BJ (cell line): ENCODE measurements around the gene CPLANE2. TPM values are rescaled to one million over a fixed set of nuclear protein-coding genes. Genes with fewer than 3 reads are reported as not detected.

ENCODE experiments used
- CTCF ChIA-PET: fragments of 350-600 bp; formaldehyde crosslinking; extraction: SDS; loops from one replicate; lab custom pipeline; 2021; ENCODE audit warnings: antibody characterized with exemption, inconsistent platforms; lab: Yijun Ruan, JAX
- POLR2A ChIA-PET: fragments of 300-600 bp; sonication (Branson Sonifier 250); formaldehyde crosslinking; extraction: SDS; loops from one replicate; lab custom pipeline; 2021; ENCODE audit warnings: antibody characterized with exemption; lab: Charles Lee
- DNase-seq: peaks from one replicate; pipeline ENCODE4 v3.0.0-alpha.2; 2011; ENCODE audit warnings: low read depth
- H3K27me3 ChIP-seq: 2 replicates; pipeline ENCODE4 v1.6.0; 2011; ENCODE audit warnings: low read length; ENCODE audit not compliant: control insufficient read depth, insufficient read depth
- H3K36me3 ChIP-seq: 2 replicates; pipeline ENCODE4 v1.5.1; 2011; ENCODE audit warnings: low read length; ENCODE audit not compliant: control insufficient read depth, insufficient read depth
- H3K4me3 ChIP-seq: 2 replicates; pipeline ENCODE4 v1.5.1; 2011; ENCODE audit warnings: low read depth, mild to moderate bottlenecking, control low read depth, low read length
- CTCF ChIP-seq: IDR thresholded peaks from 2 replicates; pipeline ENCODE4 v1.5.1; 2011; ENCODE audit warnings: low read depth, mild to moderate bottlenecking, control low read depth, inconsistent platforms, low read length, moderate library complexity; ENCODE audit not compliant: insufficient read depth
- polyA plus RNA-seq: library from polyadenylated mRNA; depleted of rRNA; stranded (reverse); fragments of >200 nt; gene quantifications from 2 replicates; pipeline ENCODE4 v1.2.3, GENCODE V29; 2011; rRNA removed
- small RNA-seq: library from RNA; depleted of rRNA; stranded (forward); fragments of <200 nt; gene quantifications from one replicate; pipeline ENCODE3, GENCODE V24; 2012; ENCODE audit warnings: low replicate concordance, low read depth; ENCODE audit not compliant: insufficient read length

CPLANE2 gene
- polyA plus RNA-seq, 1 experiment: 8.3 TPM

GRCh38 chr1:16184557-16185303, 52.3 kb downstream of the CPLANE2 start:
- H3K36me3 ChIP-seq: no peaks in the 10 kb centered on the region
- ChIA-PET CTCF (interaction anchor here (0.6 to 16.8 kb wide), 4 partner anchors 9 to 108 kb away, joined by 3 to 584 read pairs (median 4); partner anchors contain the start of gene FAM131C), POLR2A (no interaction called here)
- TF ChIP-seq CTCF: no peak
- DNase-seq: no peak
- no peak overlapping the region for H3K4me3 ChIP-seq
- H3K27me3 ChIP-seq: no peaks in the 10 kb centered on the region

GRCh38 chr1:16183765-16184556, 53.0 kb downstream of the CPLANE2 start:
- no peak for DNase-seq
- H3K4me3 ChIP-seq: no peak overlapping the region
- no peak for TF ChIP-seq CTCF
- POLR2A ChIA-PET: no interaction called here
- CTCF ChIA-PET: interaction anchor here (0.6 to 16.8 kb wide), 4 partner anchors 18 to 107 kb away, joined by 3 to 584 read pairs (median 4); partner anchors contain the start of gene FAM131C
- no peaks in the 10 kb centered on the region for H3K27me3 ChIP-seq
- H3K36me3 ChIP-seq: no peaks in the 10 kb centered on the region

- H3K27me3 ChIP-seq: no peaks in the 10 kb centered on the region
- ChIA-PET CTCF (interaction anchor here (1.1 to 16.8 kb wide), 3 partner anchors 35 to 106 kb away, joined by 4 to 584 read pairs (median 4); partner anchors contain the start of gene FAM131C), POLR2A (no interaction called here)
- H3K4me3 ChIP-seq: no peak overlapping the region
- TF ChIP-seq CTCF: no peak
- H3K36me3 ChIP-seq: no peaks in the 10 kb centered on the region
- DNase-seq: no peak
These were observed 53.8 kb downstream of the CPLANE2 start for GRCh38 chr1:16183179-16183578.

- ChIA-PET CTCF (interaction anchor here (0.8 to 16.8 kb wide), 6 partner anchors 18 to 182 kb away, joined by 3 to 584 read pairs (median 3); partner anchors contain the start of genes EPHA2 and FAM131C), POLR2A (interaction anchor here (0.6 kb wide), 1 partner anchor 27 kb away, joined by 13 read pairs; no protein-coding TSS in a partner anchor)
These were observed 54.9 kb downstream of the CPLANE2 start for GRCh38 chr1:16181887-16182719.

More at GRCh38 chr1:16181887-16182719, 54.9 kb downstream of the CPLANE2 start:
- Histone ChIP-seq H3K4me3 (no peak overlapping the region), H3K36me3 (no peaks in the 10 kb centered on the region), H3K27me3 (no peaks in the 10 kb centered on the region)
- TF ChIP-seq CTCF: no peak
- DNase-seq: peak; percentile 65

Small RNA genes lying within 50 kb of the gene (small RNA-seq; reads per million reads assigned to genes)
- not detected for gene MT1XP1

Other genes with a start within 250 kb of the CPLANE2 start
- gene SRARP, start 232.9 kb downstream of the CPLANE2 start, polyA plus RNA-seq: not detected in 2 replicates
- gene HSPB7, start 219.1 kb downstream of the CPLANE2 start, polyA plus RNA-seq: 32.5 and 66.6 TPM in 2 replicates
- gene CLCNKA, start 215.1 kb downstream of the CPLANE2 start, polyA plus RNA-seq: 0.20 and 0.28 TPM in 2 replicates
- gene CLCNKB, start 193.4 kb downstream of the CPLANE2 start, polyA plus RNA-seq: 0.42 and 0.83 TPM in 2 replicates
- gene FAM131C, start 163.5 kb downstream of the CPLANE2 start, polyA plus RNA-seq: 0.34 and 0.47 TPM in 2 replicates
- 13.6 and 26.5 TPM in 2 replicates for gene EPHA2, start 81.1 kb downstream of the CPLANE2 start, polyA plus RNA-seq
- gene ARHGEF19, start 24.5 kb downstream of the CPLANE2 start, polyA plus RNA-seq: 8.0 and 11.6 TPM in 2 replicates
- 19.7 and 31.7 TPM in 2 replicates for gene FBXO42, start 115.3 kb upstream of the CPLANE2 start, polyA plus RNA-seq
- 94.9 and 125 TPM in 2 replicates for gene SZRD1, start 130.1 kb upstream of the CPLANE2 start, polyA plus RNA-seq
- not detected in 2 replicates for gene SPATA21, start 200.2 kb upstream of the CPLANE2 start, polyA plus RNA-seq
- gene NECAP2, start 203.5 kb upstream of the CPLANE2 start, polyA plus RNA-seq: 102 and 111 TPM in 2 replicates